Keratinocyte (primary cell): ENCODE results near the gene PRR14L. TPM values are rescaled to one million over a fixed set of nuclear protein-coding genes. Genes with fewer than 3 reads are reported as not detected.
"Not testable (repeated sequence)": the region's sequence is repeated elsewhere in the genome, so short reads cannot be mapped to it uniquely, and the experiment has no call there.

Source experiments
- DNase-seq: peaks from one replicate; pipeline ENCODE4 v3.0.0-alpha.2; 2011; ENCODE audit warnings: low read depth, missing footprints, low spot score
- FAIRE-seq: peaks from 2 replicates; lab custom pipeline; 2011; peaks lifted over from hg19 to GRCh38; lab: Jason Lieb, UNC
- H2AFZ ChIP-seq: 2 replicates; pipeline ENCODE4 v1.6.0; 2012; ENCODE audit warnings: low read length, control low read depth, inconsistent platforms; ENCODE audit not compliant: control insufficient read depth
- H3K27ac ChIP-seq: 2 replicates; pipeline ENCODE4 v1.5.1; 2011; ENCODE audit warnings: low read length; ENCODE audit not compliant: control insufficient read depth, insufficient read depth
- H3K27me3 ChIP-seq: 3 replicates; pipeline ENCODE4 v1.6.0; 2011; ENCODE audit warnings: low read length; ENCODE audit not compliant: control insufficient read depth, insufficient read depth; ENCODE audit errors: extremely low read depth
- H3K36me3 ChIP-seq, 2 experiments: 2 replicates in 1 of 2; 3 replicates in 1 of 2; pipeline ENCODE4 v1.5.1; 2011; ENCODE audit warnings: low read length in 2 of 2, mild to moderate bottlenecking in 1 of 2; ENCODE audit not compliant: control insufficient read depth in 2 of 2, insufficient read depth in 2 of 2; ENCODE audit errors: extremely low read depth in 1 of 2
- H3K4me1 ChIP-seq: 3 replicates; pipeline ENCODE4 v1.5.1; 2011; ENCODE audit warnings: low read length; ENCODE audit not compliant: control insufficient read depth, insufficient read depth; ENCODE audit errors: extremely low read depth
- H3K4me2 ChIP-seq: 3 replicates; pipeline ENCODE4 v1.6.0; 2011; ENCODE audit warnings: low read depth, low read length; ENCODE audit not compliant: control insufficient read depth, insufficient read depth; ENCODE audit errors: extremely low read depth
- H3K4me3 ChIP-seq, 3 experiments: fragments of 200-600 bp in 1 of 3; sonication (generic) in 1 of 3; 2 replicates in 2 of 3; 3 replicates in 1 of 3; pipeline ENCODE4 v1.5.1; 2011 to 2016; ENCODE audit warnings: low read length in 3 of 3, mild to moderate bottlenecking in 3 of 3, control low read depth in 2 of 3, inconsistent platforms in 1 of 3, low read depth in 1 of 3, mixed read lengths in 1 of 3, mixed run types in 1 of 3, moderate library complexity in 1 of 3; ENCODE audit not compliant: control insufficient read depth in 2 of 3, insufficient read depth in 2 of 3; ENCODE audit errors: extremely low read depth in 1 of 3
- H3K79me2 ChIP-seq: 2 replicates; pipeline ENCODE4 v1.6.0; 2012; ENCODE audit warnings: low read length; ENCODE audit not compliant: control insufficient read depth, insufficient read depth
- H3K9ac ChIP-seq: 3 replicates; pipeline ENCODE4 v1.6.0; 2011; ENCODE audit warnings: low read length; ENCODE audit not compliant: control insufficient read depth, insufficient read depth; ENCODE audit errors: extremely low read depth
- H3K9me1 ChIP-seq: 3 replicates; pipeline ENCODE4 v1.6.0; 2011; ENCODE audit warnings: low read length; ENCODE audit not compliant: control insufficient read depth, insufficient read depth; ENCODE audit errors: extremely low read depth
- H3K9me3 ChIP-seq: 2 replicates; pipeline ENCODE4 v1.5.1; 2012; ENCODE audit warnings: low read depth, low read length; ENCODE audit not compliant: control insufficient read depth
- H4K20me1 ChIP-seq: 3 replicates; pipeline ENCODE4 v1.6.0; 2011; ENCODE audit warnings: low read length; ENCODE audit not compliant: control insufficient read depth, insufficient read depth; ENCODE audit errors: extremely low read depth
- EZH2 ChIP-seq: IDR thresholded peaks from one replicate; pipeline ENCODE4 v1.6.1; 2012; ENCODE audit warnings: inconsistent platforms, mild to moderate bottlenecking, low read length, moderate library complexity
- dilution Hi-C: fragments of 300-500 bp; cut with MboI; formaldehyde crosslinking; loops from one replicate; pipeline ENCODE4 v1.7.0; 2020; ENCODE audit warnings: low sequenced_read_pairs; ENCODE audit not compliant: extremely low pct_ligation_motif_present
- polyA plus RNA-seq, 5 experiments: library from polyadenylated mRNA; depleted of rRNA in 3 of 5; stranded (reverse) in 3 of 5; stranded (forward) in 1 of 5; unstranded in 1 of 5; fragments of >200 nt; gene quantifications; 1 replicate in 1 of 5; 2 replicates in 3 of 5; 3 replicates in 1 of 5; pipeline versions ENCODE4 v1.2.1 to v1.2.3, GENCODE V29; 2011 to 2012; ENCODE audit warnings: missing spikeins in 2 of 5, low read depth in 1 of 5, low replicate concordance in 1 of 5
- TF ChIP-seq, protein P1 (sequence below), 3 experiments: IDR thresholded peaks in 1 of 3; conservative IDR thresholded peaks in 1 of 3; optimal IDR thresholded peaks in 1 of 3; 2 replicates in 2 of 3; 3 replicates in 1 of 3; pipeline versions ENCODE3 to v1.5.1; 2011; ENCODE audit warnings: low read length in 3 of 3, mild to moderate bottlenecking in 3 of 3, moderate library complexity in 2 of 3, control low read depth in 1 of 3, inconsistent platforms in 1 of 3; ENCODE audit not compliant: insufficient read depth in 2 of 3; ENCODE audit errors: extremely low read depth in 1 of 3

Gene PRR14L
- polyA plus RNA-seq, 1 donor (not counting 4 experiments of a cell fraction or from before 2014, with no cell fraction given) = 13.6 TPM

DNA sequence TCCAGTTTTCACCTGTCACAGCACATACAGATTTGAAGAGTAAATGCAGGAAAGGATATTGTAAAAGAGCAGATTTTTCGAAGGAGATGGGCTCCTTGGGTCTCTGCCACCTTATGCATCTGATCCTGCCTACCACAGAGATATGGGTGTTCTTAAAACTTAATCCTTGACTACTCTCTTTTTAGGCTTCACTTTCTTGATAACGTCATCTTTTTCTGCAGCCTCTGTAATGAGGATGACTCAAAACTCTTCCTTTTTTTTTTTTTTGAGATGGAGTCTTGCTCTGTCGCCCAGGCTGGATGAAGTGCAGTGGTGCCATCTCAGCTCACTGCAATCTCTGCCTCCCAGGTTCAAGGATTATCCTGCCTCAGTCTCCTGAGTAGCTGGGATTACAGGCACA lies 7.8 kb downstream of the PRR14L start:
- no peak for DNase-seq
- Histone ChIP-seq H3K4me3 (no peak overlapping the region), H4K20me1 (no peaks in the 10 kb centered on the region), H3K4me2 (no peak overlapping the region), H3K9ac (no peak overlapping the region), H3K4me1 (no peaks in the 10 kb centered on the region), H3K36me3 (peaks cover 10 to 13% of the 10 kb centered on the region in 2 experiments), H3K79me2 (peaks cover 74% of the 10 kb centered on the region), H3K9me1 (no peaks in the 10 kb centered on the region), H3K9me3 (no peaks in the 10 kb centered on the region), H3K27ac (no peak overlapping the region), H2AFZ (no peak overlapping the region), H3K27me3 (no peaks in the 10 kb centered on the region)
- dilution Hi-C loops = no loop called here
- no peak for FAIRE-seq
- TF ChIP-seq EZH2 = no peak
- TF ChIP-seq, protein P1, sequence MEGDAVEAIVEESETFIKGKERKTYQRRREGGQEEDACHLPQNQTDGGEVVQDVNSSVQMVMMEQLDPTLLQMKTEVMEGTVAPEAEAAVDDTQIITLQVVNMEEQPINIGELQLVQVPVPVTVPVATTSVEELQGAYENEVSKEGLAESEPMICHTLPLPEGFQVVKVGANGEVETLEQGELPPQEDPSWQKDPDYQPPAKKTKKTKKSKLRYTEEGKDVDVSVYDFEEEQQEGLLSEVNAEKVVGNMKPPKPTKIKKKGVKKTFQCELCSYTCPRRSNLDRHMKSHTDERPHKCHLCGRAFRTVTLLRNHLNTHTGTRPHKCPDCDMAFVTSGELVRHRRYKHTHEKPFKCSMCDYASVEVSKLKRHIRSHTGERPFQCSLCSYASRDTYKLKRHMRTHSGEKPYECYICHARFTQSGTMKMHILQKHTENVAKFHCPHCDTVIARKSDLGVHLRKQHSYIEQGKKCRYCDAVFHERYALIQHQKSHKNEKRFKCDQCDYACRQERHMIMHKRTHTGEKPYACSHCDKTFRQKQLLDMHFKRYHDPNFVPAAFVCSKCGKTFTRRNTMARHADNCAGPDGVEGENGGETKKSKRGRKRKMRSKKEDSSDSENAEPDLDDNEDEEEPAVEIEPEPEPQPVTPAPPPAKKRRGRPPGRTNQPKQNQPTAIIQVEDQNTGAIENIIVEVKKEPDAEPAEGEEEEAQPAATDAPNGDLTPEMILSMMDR (optimal IDR thresholded peaks at IDR 0.05 in 1 of 3, IDR thresholded peaks at IDR 0.05 in 1 of 3, conservative IDR thresholded peaks at IDR 0.05 in 1 of 3; ENCODE audit: extremely low read depth in 1 of 3, insufficient read depth in 2 of 3, low read length in 3 of 3) = no peak

DNA sequence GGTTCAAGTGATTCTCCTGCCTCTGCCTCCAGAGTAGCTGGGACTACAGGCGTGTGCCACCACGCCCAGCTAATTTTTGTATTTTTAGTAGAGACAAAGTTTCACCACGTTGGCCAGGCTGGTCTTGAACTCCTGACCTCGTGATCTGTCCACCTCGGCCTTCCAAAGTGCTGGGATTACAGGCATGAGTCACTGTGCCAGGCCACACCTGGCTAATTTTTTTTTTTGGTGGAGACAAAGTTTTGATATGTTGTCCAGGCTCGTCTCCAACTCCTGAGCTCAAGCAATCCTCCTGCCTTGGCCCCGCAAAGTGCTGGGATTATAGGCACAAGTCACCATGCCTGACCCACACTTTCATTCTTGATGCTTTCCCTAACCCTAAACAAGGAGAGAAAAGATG lies 9.6 kb downstream of the PRR14L start:
- H3K9ac ChIP-seq, H3K4me3 ChIP-seq, H3K27me3 ChIP-seq, H3K9me3 ChIP-seq, H4K20me1 ChIP-seq, DNase-seq, dilution Hi-C loops, H3K9me1 ChIP-seq, H2AFZ ChIP-seq, FAIRE-seq, H3K4me2 ChIP-seq, H3K27ac ChIP-seq, H3K4me1 ChIP-seq: not testable (repeated sequence)
- Histone ChIP-seq H3K79me2 (peaks cover 74% of the 10 kb centered on the region), H3K36me3 (peaks cover 10 to 14% of the 10 kb centered on the region in 2 experiments)

DNA sequence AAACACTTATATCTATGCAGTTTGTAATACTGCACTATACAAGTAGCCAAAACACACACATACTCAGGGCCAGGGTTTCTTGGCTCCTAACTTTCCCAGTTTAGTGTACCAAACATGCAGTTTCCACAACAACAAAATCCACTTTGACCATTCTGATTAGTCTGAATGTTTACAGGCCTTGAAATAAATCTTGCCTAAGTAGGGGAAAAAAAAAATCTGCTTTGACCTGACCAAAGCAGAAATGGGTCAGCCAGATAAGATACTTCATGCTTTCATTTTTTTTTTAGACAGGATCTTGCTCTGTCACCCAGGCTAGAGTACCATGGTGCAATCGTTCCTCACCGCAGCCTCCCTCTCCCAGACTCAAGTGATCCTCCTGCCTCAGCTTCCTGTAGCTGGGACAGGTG lies 10.1 kb downstream of the PRR14L start:
- H3K9me3 ChIP-seq = no peaks in the 10 kb centered on the region
- peaks cover 8% of the 10 kb centered on the region for H3K4me1 ChIP-seq
- dilution Hi-C loops = no loop called here
- DNase-seq (no peak), FAIRE-seq (no peak)
- no peak overlapping the region for H3K27ac ChIP-seq
- H3K9me1 ChIP-seq = no peaks in the 10 kb centered on the region
- TF ChIP-seq, protein P1 (optimal IDR thresholded peaks at IDR 0.05 in 1 of 3, IDR thresholded peaks at IDR 0.05 in 1 of 3, conservative IDR thresholded peaks at IDR 0.05 in 1 of 3; ENCODE audit: extremely low read depth in 1 of 3, insufficient read depth in 2 of 3, low read length in 3 of 3) = no peak
- no peak for TF ChIP-seq EZH2
- H3K36me3 ChIP-seq = peaks cover 10 to 14% of the 10 kb centered on the region in 2 experiments
- H3K9ac ChIP-seq = no peak overlapping the region
- no peaks in the 10 kb centered on the region for H4K20me1 ChIP-seq
- H2AFZ ChIP-seq = no peak overlapping the region
- no peaks in the 10 kb centered on the region for H3K27me3 ChIP-seq
- H3K79me2 ChIP-seq = peaks cover 72% of the 10 kb centered on the region
- no peak overlapping the region for H3K4me2 ChIP-seq
- H3K4me3 ChIP-seq = no peak overlapping the region
